Effector CD4-positive, alpha-beta T cell (primary cell): ENCODE data around the gene TUBA4B.
"Not testable (repeated sequence)": the region's sequence is repeated elsewhere in the genome, so short reads cannot be mapped to it uniquely, and the experiment has no call there.

Experiments used
- DNase-seq: peaks from one replicate; pipeline ENCODE4 v3.0.0-alpha.2; 2020

Gene TUBA4B

DNA sequence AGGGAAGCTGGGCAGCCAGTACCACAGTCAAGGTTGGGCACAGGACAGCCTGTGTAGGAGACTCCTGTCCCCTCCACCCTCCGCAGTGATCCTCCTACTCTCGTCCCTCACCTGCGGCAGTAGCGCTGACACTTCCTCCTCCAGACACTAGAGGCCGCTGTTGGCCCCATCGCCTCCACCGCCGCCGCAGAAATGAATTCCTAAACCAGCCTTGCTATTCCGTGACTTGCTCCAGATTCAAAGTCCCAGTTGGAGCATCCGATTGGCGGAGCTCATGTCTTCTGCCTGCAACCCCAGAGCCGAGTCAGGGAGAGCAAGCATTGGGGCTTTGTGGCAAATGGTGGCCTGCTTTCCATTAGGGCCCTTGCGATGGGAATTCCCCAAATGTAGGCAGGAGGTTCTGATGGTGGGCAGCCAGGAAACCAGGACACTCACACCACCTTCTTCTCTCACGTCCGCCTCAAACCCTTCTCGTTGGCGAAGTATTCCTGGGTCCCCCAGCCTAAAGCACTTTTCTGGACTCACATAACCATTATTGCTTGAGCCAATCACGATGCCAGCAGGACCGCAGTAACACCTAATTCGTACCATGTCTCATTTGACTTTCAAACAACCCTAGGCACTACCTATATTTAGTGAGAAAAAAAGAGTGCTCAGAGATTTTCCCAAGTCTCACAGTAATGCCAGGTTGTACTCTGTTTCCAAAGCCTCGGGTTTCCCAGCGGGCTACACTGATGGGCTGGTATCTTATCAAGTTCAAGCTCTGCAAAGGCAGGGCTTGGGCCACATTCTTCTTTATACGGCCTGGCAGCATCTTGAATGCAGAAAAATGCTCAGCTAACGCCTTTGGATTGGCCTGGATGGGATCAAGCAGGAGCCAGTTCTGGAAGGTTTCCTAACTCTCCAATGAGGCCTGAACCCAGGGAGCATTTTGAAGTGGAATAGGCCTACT is 24.9 kb downstream of the TUBA4B start:
- DNase-seq: peak; percentile 66

DNA sequence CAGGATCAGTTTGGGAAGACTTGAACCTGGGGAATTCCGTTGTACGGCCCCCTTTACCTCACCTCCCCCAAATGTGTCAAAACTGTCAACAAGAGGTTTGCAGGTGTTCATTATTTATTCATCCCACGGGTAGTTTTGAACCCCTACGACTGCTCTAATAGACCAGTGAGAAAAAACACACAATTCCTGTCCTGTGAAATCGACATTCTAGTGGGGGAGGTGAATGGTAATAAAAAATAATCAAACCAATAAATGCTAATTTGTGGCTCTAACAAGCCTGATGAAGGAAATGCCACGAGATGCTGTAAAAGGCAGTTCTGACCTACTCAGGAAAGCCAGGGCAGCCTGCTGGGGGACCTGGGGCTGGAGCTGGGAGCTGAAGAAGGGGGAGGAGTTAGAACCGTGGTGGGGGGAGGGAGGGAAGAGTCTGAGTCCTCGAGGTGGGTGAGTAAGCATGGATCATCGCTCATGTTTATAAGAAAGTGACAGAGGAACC is 25.7 kb downstream of the TUBA4B start:
- DNase-seq: no peak

DNA sequence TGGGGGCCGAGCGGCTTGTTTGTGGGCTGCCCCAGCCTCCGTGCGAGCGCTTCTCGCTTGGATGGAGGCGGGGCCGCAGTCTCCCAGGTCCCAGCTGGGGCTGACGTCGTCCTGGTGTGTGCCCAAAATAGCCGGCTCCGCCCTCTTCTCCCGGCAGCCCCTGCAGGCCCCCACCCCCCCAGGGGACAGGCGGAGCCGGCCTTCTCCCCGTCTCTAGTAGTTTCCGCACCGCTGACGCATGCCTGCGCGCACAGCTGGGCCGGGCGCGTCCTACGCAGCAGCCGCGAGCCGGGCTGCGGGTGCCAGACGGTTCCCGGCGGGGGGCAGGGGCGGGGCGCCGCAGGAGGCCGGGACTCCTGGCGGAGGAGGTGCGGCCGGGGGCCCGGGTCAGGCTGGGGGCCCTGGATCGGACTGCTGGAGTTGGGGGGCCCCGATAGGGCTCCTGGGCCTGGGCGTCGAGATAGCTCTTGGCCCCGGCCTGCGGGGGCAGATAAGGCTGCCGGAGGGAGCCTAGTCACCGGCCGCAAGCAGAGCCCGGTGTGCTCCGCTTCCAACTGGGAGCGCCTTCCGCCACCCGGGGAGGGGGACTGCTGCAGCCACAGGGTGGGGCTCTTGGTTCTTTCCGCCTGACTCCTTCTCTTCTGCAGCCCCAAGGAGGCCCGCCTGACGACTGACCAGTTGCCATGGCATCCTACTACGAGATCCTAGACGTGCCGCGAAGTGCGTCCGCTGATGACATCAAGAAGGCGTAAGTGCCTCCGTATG is 26.3 kb downstream of the TUBA4B start, which contains the start of gene DNAJB2:
Gene DNAJB2 (plus strand): TSS at position 216 of the 765 bp plus-strand sequence. CDS start 468 bp downstream, at position 684.
- DNase-seq: peak; percentile 99

DNA sequence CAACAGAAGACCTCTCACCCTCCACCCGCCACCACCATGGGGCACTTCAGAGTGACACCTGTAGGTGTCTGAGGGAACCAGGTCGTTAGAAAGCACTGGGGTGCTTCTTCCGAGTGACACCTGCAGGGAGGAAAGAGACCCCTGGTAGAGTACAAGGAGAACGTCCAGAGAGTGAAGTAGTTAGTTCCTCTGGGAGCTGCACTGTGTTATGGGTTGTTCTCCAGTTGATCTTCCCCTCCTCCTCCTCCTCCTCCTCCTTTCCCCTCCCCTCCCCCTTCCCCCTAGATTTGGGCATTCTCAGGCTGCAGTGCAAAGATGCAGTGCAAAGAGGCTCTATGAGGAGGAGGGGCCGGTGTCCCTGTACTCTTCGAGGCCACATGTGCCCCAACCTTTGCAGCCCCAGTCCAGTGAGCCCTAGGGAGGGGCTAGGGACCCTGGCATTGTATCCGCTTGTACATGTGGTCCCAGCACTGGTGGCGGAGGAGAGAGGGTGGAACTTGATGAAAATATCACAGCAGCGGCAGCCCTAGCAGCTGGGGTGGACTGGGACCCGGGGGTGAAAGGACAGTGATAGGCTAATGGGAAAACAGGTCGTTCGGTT is 27.0 kb downstream of the TUBA4B start:
- no peak for DNase-seq

DNA sequence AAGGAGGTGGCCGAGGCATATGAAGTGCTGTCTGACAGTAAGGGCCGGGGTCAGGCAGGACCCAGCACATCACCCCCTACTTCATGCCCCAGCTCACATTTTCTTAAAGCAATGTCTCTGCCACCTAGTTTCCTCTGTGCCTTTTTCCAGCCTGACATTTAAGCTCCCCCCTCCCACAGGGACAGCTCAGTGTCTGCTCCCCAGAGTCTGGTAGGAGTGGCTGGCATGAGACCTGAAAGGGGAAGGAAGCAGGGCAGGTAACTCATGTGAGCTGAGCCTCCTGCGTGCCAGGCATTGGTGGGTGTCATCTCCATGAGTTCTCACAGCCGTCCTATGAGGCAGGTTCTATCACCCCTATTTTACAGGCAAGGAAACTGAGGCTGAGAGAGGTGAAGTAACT is 27.6 kb downstream of the TUBA4B start:
- DNase-seq: no peak

DNA sequence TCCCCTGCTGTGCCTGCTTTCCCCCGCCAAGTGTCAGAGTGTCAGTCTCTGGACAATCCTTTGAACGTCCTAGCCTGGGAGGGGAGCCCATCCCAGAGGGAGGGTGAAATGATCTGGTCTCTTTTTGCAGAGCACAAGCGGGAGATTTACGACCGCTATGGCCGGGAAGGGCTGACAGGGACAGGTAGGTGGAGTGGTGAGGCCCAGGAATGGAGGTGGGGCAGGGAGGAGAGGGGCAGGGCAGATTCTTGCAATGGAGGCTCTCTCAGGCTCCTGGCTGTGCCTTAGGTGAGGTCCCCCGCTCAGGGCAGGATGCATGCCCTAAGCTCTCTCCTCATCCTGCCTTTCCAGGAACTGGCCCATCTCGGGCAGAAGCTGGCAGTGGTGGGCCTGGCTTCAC is 28.5 kb downstream of the TUBA4B start:
- no peak for DNase-seq

DNA sequence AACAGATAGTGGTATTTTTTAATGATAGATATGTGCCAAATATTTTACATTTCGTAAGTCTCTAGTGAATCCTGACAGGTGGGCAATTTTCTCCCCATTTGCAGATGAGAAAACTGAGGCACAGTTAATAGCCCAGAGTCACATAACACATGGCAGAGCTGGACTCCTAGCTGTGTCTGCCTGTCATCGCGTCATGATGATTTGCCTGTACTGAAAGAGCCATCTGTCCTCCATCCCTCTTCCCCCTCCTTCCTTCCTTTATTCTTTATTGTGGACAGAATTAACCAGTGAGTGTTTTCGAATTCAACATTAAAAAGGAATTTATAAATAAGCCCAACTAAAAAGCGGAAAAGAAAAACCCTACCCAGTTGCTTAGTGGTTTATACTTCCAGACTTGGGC is 29.3 kb downstream of the TUBA4B start:
- DNase-seq: no peak

DNA sequence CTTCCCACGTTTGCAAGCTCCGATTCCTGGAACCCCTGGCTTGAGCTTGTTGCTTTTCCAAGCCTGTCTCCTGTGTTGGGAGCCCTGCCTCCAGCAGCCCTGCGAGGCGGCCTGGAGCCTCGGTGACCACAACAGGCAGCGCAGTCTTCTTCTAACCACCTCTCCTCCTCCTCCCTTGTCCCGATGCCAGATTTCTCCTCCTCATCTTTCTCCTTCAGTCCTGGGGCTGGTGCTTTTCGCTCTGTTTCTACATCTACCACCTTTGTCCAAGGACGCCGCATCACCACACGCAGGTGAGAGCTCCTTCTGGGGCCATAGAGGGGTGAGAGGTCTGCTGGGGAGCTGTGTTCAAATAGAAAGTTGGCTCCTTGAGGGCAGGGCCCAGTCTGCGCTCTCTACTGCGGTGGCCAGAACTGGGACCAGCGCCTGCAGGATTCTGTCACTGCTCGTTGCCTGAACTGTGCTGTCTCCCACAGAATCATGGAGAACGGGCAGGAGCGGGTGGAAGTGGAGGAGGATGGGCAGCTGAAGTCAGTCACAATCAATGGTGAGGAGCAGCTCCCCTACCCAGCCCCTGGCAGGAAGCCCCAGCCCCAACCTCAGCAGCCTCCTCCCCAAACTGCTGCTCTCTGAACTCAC is 30.0 kb downstream of the TUBA4B start:
- DNase-seq: no peak

DNA sequence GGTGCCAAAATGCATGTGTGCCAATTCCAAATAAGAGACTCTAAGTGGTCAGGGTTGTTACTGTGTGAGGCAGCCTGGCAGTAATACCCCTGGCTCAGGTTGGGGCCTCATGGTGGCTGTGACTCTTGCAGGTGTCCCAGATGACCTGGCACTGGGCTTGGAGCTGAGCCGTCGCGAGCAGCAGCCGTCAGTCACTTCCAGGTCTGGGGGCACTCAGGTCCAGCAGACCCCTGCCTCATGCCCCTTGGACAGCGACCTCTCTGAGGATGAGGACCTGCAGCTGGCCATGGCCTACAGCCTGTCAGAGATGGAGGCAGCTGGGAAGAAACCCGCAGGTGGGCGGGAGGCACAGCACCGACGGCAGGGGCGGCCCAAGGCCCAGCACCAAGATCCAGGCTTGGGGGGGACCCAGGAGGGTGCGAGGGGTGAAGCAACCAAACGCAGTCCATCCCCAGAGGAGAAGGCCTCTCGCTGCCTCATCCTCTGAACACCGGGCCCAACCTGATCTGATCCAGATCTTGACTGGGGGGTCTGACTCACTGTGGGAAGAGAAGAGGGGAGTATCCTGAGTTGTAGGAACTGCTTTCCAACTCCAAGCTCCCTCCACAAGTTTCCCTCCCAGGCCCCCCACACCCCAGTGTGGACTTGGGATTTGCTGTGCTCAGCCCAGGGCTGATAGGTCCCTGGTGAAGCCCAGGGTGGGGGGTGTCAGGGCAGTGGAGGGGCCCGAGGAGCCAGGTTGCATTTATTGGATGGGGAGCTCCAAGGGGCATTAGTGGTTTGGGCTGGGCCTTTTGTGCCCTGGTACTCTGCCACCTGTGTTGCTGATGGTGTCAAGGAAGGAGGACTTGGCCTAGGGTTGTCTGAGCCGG is 31.7 kb downstream of the TUBA4B start:
- DNase-seq: no peak

DNA sequence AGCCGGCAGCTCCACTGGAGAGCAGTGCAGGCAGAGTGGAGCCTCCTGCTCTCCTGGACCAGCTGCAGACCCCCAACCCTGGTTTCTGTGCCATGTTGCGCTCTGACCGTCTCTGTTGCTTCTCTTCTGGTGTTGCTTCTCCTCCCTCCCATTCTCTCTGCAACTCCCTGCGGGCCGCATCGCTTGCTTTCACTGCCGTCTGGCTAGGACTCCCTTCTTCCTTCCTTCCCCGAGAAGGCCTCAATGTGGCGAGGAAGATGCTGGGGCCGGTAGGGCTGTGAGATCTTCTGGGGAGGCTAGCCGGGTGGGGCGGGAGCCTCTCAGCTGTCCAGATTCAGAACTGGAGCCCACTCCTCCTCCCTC is 32.3 kb downstream of the TUBA4B start:
- DNase-seq: no peak

DNA sequence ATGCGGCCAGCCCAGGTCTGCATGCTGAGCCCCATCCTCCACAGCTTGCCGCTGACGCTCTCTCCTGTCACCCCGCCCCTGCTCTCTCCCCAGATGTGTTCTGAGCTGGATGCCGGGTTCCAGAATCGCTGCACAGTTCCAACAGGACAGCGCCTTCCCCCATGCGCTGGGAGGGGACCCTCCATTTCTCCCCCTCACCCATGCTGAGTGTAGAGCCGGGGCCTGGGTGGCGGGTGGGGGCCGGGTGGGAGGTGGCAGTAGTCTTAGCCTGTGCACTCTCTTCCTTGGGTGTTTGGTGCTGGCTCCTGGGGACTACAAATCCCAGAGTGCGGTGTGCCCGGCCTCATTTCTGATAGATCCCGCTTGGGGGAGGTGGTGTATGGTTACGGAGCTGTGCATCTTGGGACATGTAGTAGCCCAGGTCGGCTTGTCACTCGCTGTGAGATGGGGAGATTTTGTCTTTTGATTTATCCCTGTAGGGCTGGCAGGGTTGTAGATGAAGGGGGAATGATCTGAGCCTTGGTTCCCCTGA is 32.9 kb downstream of the TUBA4B start:
- DNase-seq: no peak

DNA sequence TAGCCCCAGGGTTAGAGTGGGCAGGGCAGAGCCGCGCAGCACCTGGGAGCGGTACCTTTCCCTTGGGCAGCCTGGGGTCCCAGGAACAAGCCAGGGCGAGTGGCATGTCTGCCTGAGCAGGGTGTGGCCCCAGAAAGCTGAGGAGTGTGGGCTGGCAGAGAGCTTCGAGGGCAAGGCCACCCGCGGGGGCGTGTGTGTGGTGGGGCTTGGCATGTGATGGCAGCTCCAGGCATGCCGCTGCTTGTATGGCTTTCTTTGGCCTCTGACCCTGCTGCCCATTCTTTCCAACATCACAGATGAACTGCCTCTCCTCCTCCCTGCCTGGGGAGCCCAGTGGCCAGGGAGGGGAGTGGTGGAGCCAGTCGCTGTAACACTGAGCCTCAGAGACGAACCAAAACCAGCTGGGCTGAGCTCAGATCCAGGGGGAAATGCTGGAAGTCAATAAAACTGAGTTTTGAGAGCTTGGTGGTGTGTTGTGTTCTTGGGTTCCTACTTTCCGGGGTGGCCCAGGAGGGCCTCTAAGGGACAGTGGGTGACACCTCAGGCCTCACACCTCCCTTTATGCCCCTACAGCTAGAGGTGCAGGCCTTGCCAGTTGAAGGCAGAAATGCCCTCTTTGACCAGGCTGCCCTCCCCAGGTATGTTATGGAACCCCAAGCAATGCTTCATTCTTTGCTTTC is 33.5 kb downstream of the TUBA4B start:
- DNase-seq: no peak

DNA sequence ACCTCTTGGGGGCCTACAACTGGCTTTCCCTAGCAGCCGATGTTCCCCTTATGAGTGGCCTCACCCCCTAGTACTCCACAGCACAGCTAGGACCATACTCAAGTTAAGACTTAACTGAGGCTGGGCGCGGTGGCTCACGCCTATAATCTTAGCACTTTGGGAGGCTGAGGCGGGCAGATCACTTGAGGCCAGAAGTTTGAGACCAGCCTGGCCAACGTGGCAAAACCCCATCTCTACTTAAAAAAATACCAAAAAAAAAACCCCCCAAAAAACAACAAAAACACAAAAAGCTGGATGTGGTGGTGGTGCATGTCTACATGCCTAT is 34.0 kb downstream of the TUBA4B start:
- not testable (repeated sequence) for DNase-seq

DNA sequence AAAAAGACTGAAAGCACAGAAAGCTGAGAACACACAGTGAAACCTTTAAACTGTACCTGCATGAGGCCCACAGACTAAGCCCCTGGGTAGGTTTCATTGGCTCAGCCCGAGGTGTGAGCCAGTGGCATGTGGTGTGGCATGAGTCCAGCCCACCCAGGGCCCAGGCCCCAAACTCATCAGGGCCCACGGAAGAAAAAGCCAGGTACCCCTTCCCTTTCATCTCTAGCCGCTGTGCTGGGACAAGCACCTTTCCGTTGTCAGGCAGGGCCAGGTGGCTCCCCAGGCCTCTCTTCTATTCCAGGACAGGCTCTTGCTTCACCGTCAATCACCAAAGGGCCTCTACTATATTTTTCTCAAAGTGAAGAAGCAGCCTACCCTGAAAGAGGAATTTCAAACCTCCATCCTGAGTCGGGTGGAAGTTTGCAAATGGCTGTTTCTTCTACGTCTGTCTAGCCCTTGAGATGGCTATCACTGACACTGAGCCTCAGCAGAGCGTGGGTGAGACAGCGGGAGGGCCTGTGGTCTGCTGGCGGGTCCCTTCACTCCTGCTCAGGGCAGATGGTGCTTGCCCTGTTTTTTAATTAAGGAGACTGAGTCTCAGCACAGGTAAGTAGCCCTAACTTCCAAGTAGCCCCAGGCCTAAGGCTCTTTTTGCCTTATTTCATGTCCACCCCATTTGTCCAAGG is 34.7 kb downstream of the TUBA4B start:
- DNase-seq: no peak

DNA sequence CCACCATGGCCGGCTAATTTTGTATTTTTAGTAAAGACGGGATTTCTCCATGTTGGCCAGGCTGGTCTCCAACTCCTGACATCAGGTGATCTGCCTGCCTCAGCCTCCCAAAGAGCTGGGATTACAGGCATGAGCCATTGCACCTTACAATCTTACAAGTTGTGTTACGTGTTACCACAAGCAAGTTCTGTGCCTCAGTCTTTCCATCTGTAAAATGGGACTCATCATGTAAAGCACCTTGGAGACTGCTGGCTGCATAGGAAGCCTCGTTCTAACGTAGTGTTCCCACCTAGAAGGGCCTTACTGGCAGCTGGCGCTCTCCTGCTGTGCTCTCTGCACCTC is 36.1 kb downstream of the TUBA4B start:
- DNase-seq: no peak

DNA sequence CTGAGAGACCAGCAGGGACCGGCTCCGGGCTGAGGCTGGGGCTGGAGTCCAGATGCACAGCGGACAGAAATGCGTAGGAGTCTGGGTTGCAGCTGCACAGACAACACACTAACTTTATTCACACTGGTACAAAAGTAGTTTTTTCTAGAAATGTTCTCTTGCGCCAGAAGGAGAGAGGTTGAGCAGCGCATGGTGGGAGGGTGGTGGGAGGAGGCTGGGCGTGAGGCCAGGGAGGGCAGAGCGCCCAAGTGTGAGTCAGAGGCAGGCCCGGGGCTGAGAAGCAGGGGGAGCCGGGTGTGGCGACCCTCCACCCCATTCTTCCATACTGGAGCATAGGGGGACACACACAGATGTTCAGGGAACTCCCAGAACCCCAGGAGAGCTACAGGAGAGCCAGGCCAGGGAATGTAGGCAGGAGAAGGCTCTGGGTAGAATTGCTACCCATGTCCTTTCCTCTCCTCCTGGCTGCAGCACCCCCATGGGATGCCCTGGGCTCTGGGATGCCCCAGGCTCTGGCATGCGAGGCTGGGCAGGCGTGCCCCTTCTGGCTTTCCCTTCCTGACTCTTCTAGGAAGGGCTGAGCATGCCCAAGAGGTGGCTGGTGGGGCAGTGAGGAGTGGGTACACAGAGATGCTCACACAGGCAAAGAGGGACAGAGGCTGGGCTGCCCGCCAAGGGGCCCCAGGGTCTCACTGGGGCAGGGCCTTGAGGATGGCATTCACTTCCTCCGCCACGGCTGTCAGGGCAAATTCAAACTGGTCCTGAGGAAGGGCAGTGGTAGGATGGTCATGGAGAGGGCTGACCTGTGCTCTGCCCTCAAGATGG is 36.7 kb downstream of the TUBA4B start:
- no peak for DNase-seq

DNA sequence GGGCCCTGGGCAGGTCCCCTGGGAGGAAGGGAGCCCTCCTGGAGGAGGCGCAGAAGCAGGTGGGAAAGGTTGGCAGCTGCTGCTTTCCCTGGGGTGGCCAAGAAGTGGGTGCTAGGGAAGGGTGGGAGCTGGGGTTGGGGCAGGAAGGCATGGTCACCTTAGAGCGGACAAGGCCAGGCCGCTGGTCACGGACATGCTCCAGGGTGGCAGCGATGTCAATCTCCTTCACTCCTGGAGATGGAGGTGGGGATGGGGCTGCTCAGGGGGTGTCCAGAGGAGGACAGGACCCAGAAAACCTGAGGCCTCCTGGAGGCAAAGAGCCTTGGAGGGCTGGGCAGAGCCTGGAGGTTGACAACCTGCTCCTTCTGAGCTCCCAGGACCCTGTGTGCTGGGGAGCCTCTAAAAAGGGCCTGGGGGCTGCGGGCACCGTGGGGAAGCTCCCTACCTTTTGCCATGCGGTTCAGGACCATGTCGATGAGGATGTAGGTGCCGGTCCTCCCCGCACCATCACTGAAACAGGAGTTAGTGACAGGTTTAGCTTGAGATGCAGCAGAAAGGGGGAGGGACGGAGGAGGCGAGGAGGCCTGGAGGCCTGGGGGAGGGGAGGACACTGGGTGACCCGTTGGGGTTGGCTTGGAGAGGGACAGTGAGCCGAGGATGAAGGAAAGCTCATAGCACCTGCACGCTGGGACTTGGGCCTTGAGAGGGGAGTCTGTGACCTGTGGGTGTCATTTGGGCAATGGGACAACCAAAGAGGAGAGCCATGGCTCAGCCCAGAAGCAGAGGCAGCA is 37.5 kb downstream of the TUBA4B start:
- DNase-seq: no peak

DNA sequence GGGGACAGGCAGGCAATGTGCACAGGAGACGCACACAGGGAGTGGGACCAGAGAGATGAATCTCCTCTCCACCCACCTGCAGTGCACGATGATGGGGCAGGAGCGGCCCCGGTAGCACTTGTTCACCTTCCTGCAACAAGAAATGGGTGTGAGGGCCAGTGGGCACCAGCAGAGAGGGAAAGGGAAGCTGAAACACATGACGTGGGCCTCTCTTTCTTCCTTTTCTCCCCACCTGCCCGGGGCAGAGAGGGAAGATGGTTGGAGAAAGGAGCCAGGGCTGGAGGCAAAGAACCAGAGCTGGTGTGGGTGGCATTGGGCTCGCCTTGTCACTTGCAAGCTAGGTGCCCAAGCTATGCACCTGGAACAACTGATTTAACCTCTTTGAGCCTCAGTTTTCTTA is 38.4 kb downstream of the TUBA4B start:
- DNase-seq: no peak
